RPMI8226 (cell line): ENCODE results near the gene QTRT2.

ENCODE experiments used
- DNase-seq: peaks from one replicate; pipeline ENCODE4 v3.0.0-alpha.2; 2015

The QTRT2 gene

GRCh38 chr3:114127517-114127916 lies 71.0 kb downstream of the QTRT2 start:
- DNase-seq: no peak

- no peak for DNase-seq
These were observed 71.7 kb downstream of the QTRT2 start for GRCh38 chr3:114128231-114128630.

GRCh38 chr3:114128826-114129225 lies 72.3 kb downstream of the QTRT2 start:
- no peak for DNase-seq

- DNase-seq: no peak
These were observed 76.0 kb downstream of the QTRT2 start for GRCh38 chr3:114132500-114132899.

GRCh38 chr3:114133947-114134346 lies 77.4 kb downstream of the QTRT2 start:
- no peak for DNase-seq
